SK-N-SH (cell line): ENCODE data around the gene EIF5. TPM values are rescaled to one million over a fixed set of nuclear protein-coding genes. Genes with fewer than 3 reads are reported as not detected.

Experiments
- CTCF ChIA-PET: fragments of 300-600, 350-600 bp; formaldehyde crosslinking; extraction: SDS; loops from one replicate; lab custom pipeline; 2021; lab: Yijun Ruan, JAX
- POLR2A ChIA-PET: fragments of 350-600 bp; sonication (Branson Sonifier 250); formaldehyde crosslinking; extraction: SDS; loops from one replicate; lab custom pipeline; 2020; ENCODE audit warnings: antibody characterized with exemption, inconsistent platforms; lab: Yijun Ruan, JAX
- DNase-seq: peaks from one replicate; pipeline ENCODE4 v3.0.0; 2012
- H2AFZ ChIP-seq: fragments of 200-600 bp; sonication (generic); 2 replicates; pipeline ENCODE4 v1.8.1; 2016; ENCODE audit warnings: antibody characterized with exemption, mild to moderate bottlenecking, low read depth
- H3F3A ChIP-seq: fragments of 200-600 bp; sonication (generic); replicated peaks from 2 replicates; pipeline ENCODE3; 2016; ENCODE audit warnings: antibody characterized with exemption, mild to moderate bottlenecking; ENCODE audit not compliant: insufficient read depth
- H3K27ac ChIP-seq, 2 experiments: fragments of 200-500 bp in 1 of 2; fragments of 200-600 bp in 1 of 2; sonication (Bioruptor generic) in 1 of 2; sonication (generic), shearing (Covaris generic) in 1 of 2; 2 replicates each; pipeline versions ENCODE4 v1.5.1 to v1.6.1; 2014 to 2016; ENCODE audit warnings: low read depth in 2 of 2, inconsistent platforms in 1 of 2, low read length in 1 of 2, mild to moderate bottlenecking in 1 of 2, mixed read lengths in 1 of 2
- H3K27me3 ChIP-seq: fragments of 200-600 bp; sonication (generic), shearing (Covaris generic); 2 replicates; pipeline ENCODE4 v1.6.1; 2016; ENCODE audit warnings: mixed run types; ENCODE audit not compliant: insufficient read depth
- H3K36me3 ChIP-seq, 2 experiments: fragments of 200-500 bp in 1 of 2; fragments of 200-600 bp in 1 of 2; sonication (Bioruptor generic) in 1 of 2; sonication (generic) in 1 of 2; replicated peaks in 1 of 2; 2 replicates each; pipeline versions ENCODE3 to v1.5.1; 2014 to 2016; ENCODE audit warnings: low read length in 1 of 2, mild to moderate bottlenecking in 1 of 2; ENCODE audit not compliant: insufficient read depth in 2 of 2, control insufficient read depth in 1 of 2
- H3K4me1 ChIP-seq, 2 experiments: fragments of 200-500 bp in 1 of 2; fragments of 200-600 bp in 1 of 2; sonication (Bioruptor generic) in 1 of 2; sonication (generic), shearing (Covaris generic) in 1 of 2; 2 replicates each; pipeline versions ENCODE4 v1.5.1 to v1.6.1; 2014 to 2016; ENCODE audit warnings: low read depth in 1 of 2, low read length in 1 of 2, mixed run types in 1 of 2; ENCODE audit not compliant: insufficient read depth in 2 of 2, control insufficient read depth in 1 of 2
- H3K4me2 ChIP-seq: fragments of 200-600 bp; sonication (generic), shearing (Covaris generic); 2 replicates; pipeline ENCODE4 v1.6.1; 2017; ENCODE audit warnings: mixed run types
- H3K4me3 ChIP-seq, 2 experiments: fragments of 200-500 bp in 1 of 2; fragments of 200-600 bp in 1 of 2; sonication (Bioruptor generic) in 1 of 2; sonication (generic), shearing (Covaris generic) in 1 of 2; 2 replicates each; pipeline versions ENCODE4 v1.5.1 to v1.8.1; 2014 to 2016; ENCODE audit warnings: low read depth in 2 of 2, inconsistent platforms in 1 of 2, low read length in 1 of 2, mild to moderate bottlenecking in 1 of 2, mixed read lengths in 1 of 2, moderate library complexity in 1 of 2
- H3K79me2 ChIP-seq: fragments of 200-600 bp; sonication (generic); 2 replicates; pipeline ENCODE4 v1.8.1; 2017; ENCODE audit warnings: mild to moderate bottlenecking; ENCODE audit not compliant: insufficient read depth
- H3K9ac ChIP-seq: fragments of 200-600 bp; sonication (generic); 2 replicates; pipeline ENCODE4 v1.6.1; 2017; ENCODE audit warnings: mixed run types
- H3K9me2 ChIP-seq: fragments of 200-600 bp; sonication (generic); 2 replicates; pipeline ENCODE4 v1.6.1; 2017; ENCODE audit warnings: mixed run types
- H3K9me3 ChIP-seq: fragments of 200-600 bp; sonication (generic); 2 replicates; pipeline ENCODE4 v1.6.1; 2017; ENCODE audit warnings: mixed run types, mild to moderate bottlenecking, moderate library complexity
- H4K20me1 ChIP-seq: fragments of 200-600 bp; sonication (generic); 2 replicates; pipeline ENCODE4 v1.6.1; 2017; ENCODE audit warnings: mild to moderate bottlenecking, mixed run types; ENCODE audit not compliant: insufficient read depth
- ELF1 ChIP-seq: IDR thresholded peaks from 2 replicates; pipeline ENCODE4 v1.4.0; 2012
- EZH2phosphoT487 ChIP-seq: fragments of 200-600 bp; sonication (generic); IDR thresholded peaks from 2 replicates; pipeline ENCODE4 v1.6.1; 2017; ENCODE audit warnings: low read depth, mixed run types, mild to moderate bottlenecking, antibody characterized with exemption, moderate library complexity, borderline replicate concordance
- FOSL2 ChIP-seq: IDR thresholded peaks from 2 replicates; pipeline ENCODE4 v1.4.0; 2012; ENCODE audit warnings: low read depth, mild to moderate bottlenecking, moderate library complexity, borderline replicate concordance
- FOXJ3 ChIP-seq: sonication (generic); formaldehyde crosslinking; IDR thresholded peaks from 2 replicates; pipeline ENCODE4 v1.5.1; 2020; ENCODE audit warnings: mild to moderate bottlenecking, missing genetic modification reagents
- MEF2A ChIP-seq: IDR thresholded peaks from 2 replicates; pipeline ENCODE4 v1.4.0; 2012; ENCODE audit warnings: low read depth, borderline replicate concordance
- MXI1 ChIP-seq: IDR thresholded peaks from 2 replicates; pipeline ENCODE4 v1.6.1; 2012; ENCODE audit warnings: mild to moderate bottlenecking, low read depth, low read length, improper control_type of control experiment
- NRF1 ChIP-seq: IDR thresholded peaks from 2 replicates; pipeline ENCODE4 v1.6.1; 2012; ENCODE audit warnings: low read depth, mild to moderate bottlenecking, low read length
- POLR2AphosphoS5 ChIP-seq: IDR thresholded peaks from 2 replicates; pipeline ENCODE4 v1.6.1; 2012; ENCODE audit warnings: low read depth, low read length
- REST ChIP-seq: IDR thresholded peaks from 2 replicates; pipeline ENCODE4 v1.6.1; 2012; ENCODE audit warnings: mild to moderate bottlenecking, low read depth, low read length, moderate library complexity
- SIN3A ChIP-seq: IDR thresholded peaks from 2 replicates; pipeline ENCODE4 v1.6.1; 2012; ENCODE audit warnings: low read depth, mild to moderate bottlenecking, low read length, moderate library complexity, borderline replicate concordance
- SMC3 ChIP-seq: IDR thresholded peaks from 2 replicates; pipeline ENCODE4 v1.6.1; 2012; ENCODE audit warnings: low read depth, low read length, improper control_type of control experiment
- TAF1 ChIP-seq: IDR thresholded peaks from 2 replicates; pipeline ENCODE4 v1.6.1; 2012; ENCODE audit warnings: low read depth, mild to moderate bottlenecking, low read length, moderate library complexity, borderline replicate concordance
- TCF12 ChIP-seq: IDR thresholded peaks from 2 replicates; pipeline ENCODE4 v1.4.0; 2012
- TEAD4 ChIP-seq: IDR thresholded peaks from 2 replicates; pipeline ENCODE4 v1.4.0; 2012; ENCODE audit warnings: mild to moderate bottlenecking, borderline replicate concordance; ENCODE audit not compliant: insufficient read depth
- YY1 ChIP-seq: IDR thresholded peaks from 2 replicates; pipeline ENCODE4 v1.4.0; 2012; ENCODE audit warnings: low read depth, mild to moderate bottlenecking
- WGBS: methylation state at CpG from one replicate; pipeline ENCODE4 v1.1.6; 2017; ENCODE audit warnings: low lambda C conversion rate; 5-methylcytosine and 5-hydroxymethylcytosine counted together
- polyA plus RNA-seq, 3 experiments: library from polyadenylated mRNA; depleted of rRNA; stranded (reverse); fragments of >200 nt; gene quantifications; 2 replicates each; pipeline ENCODE4 v1.2.3, GENCODE V29; 2012
- TF ChIP-seq, protein P1 (sequence below): IDR thresholded peaks from 2 replicates; pipeline ENCODE4 v1.4.0; 2012; ENCODE audit warnings: low read depth
- TF ChIP-seq, protein P2 (sequence below): fragments of 200-600 bp; sonication (generic); IDR thresholded peaks from 2 replicates; pipeline ENCODE4 v1.6.1; 2017; ENCODE audit warnings: antibody characterized with exemption, mild to moderate bottlenecking, moderate library complexity
- TF ChIP-seq, protein P3 (sequence below): fragments of 150-350 bp; IDR thresholded peaks from 2 replicates; pipeline ENCODE4 v1.6.1; 2016; ENCODE audit warnings: mild to moderate bottlenecking, low read depth, low read length

Gene EIF5
- polyA plus RNA-seq, 1 of the 3 experiments (the other 2 are of a cell fraction): 127 TPM

DNA sequence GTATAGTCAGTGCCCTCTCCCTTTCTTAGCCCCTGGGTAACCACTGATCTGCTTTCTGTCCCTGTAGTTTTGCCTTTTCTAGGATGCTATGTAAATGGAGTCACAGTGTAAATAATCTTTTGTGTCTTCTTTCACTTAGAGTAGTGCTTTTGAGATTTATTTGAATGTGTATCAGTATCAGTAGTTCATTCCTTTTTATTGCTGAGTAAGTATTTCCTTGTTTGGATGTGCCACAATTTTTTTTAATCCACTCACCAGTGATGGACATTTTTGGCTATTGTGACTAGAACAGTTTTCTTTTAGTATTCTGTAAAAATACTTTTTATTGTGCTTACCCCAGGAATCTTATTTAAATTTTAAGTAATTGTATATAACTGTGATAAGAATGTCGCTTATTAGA is 54.6 kb downstream of the EIF5 start:
- H3K9ac ChIP-seq: no peak overlapping the region
- no peak overlapping the region for H3K4me3 ChIP-seq
- H3K27ac ChIP-seq: no peak overlapping the region
- peaks cover 79% of the 10 kb centered on the region for H4K20me1 ChIP-seq
- H3K36me3 ChIP-seq: no peaks in the 10 kb centered on the region
- peaks cover 84% of the 10 kb centered on the region for H3K79me2 ChIP-seq
- WGBS: 100% methylated on average over 1 of the region's 1 CpG
- no peaks in the 10 kb centered on the region for H3K9me2 ChIP-seq
- peak overlapping the region; percentile 92 for H3K4me2 ChIP-seq
- CTCF ChIA-PET: interaction anchor here (0.7 kb wide), 1 partner anchor 159 kb away, joined by 3 read pairs; no protein-coding TSS in a partner anchor
- H3K4me1 ChIP-seq: peaks cover 5 to 7% of the 10 kb centered on the region in 2 experiments; a peak in 1 of 4 replicates
- POLR2A ChIA-PET: no interaction called here
- H3K9me3 ChIP-seq: no peaks in the 10 kb centered on the region
- TF ChIP-seq MXI1 (no peak), TEAD4 (no peak), TAF1 (no peak), FOSL2 (no peak), SMC3 (no peak), ELF1 (no peak), NRF1 (no peak), TCF12 (no peak), POLR2AphosphoS5 (no peak), FOXJ3 (CRISPR knock-in tag) (no peak), MEF2A (no peak), EZH2phosphoT487 (no peak), SIN3A (no peak)
- TF ChIP-seq, protein P1, sequence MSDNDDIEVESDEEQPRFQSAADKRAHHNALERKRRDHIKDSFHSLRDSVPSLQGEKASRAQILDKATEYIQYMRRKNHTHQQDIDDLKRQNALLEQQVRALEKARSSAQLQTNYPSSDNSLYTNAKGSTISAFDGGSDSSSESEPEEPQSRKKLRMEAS: no peak
- TF ChIP-seq, protein P2, sequence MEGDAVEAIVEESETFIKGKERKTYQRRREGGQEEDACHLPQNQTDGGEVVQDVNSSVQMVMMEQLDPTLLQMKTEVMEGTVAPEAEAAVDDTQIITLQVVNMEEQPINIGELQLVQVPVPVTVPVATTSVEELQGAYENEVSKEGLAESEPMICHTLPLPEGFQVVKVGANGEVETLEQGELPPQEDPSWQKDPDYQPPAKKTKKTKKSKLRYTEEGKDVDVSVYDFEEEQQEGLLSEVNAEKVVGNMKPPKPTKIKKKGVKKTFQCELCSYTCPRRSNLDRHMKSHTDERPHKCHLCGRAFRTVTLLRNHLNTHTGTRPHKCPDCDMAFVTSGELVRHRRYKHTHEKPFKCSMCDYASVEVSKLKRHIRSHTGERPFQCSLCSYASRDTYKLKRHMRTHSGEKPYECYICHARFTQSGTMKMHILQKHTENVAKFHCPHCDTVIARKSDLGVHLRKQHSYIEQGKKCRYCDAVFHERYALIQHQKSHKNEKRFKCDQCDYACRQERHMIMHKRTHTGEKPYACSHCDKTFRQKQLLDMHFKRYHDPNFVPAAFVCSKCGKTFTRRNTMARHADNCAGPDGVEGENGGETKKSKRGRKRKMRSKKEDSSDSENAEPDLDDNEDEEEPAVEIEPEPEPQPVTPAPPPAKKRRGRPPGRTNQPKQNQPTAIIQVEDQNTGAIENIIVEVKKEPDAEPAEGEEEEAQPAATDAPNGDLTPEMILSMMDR: no peak
- TF ChIP-seq, protein P3, sequence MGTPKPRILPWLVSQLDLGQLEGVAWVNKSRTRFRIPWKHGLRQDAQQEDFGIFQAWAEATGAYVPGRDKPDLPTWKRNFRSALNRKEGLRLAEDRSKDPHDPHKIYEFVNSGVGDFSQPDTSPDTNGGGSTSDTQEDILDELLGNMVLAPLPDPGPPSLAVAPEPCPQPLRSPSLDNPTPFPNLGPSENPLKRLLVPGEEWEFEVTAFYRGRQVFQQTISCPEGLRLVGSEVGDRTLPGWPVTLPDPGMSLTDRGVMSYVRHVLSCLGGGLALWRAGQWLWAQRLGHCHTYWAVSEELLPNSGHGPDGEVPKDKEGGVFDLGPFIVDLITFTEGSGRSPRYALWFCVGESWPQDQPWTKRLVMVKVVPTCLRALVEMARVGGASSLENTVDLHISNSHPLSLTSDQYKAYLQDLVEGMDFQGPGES: no peak
- H2AFZ ChIP-seq: no peak overlapping the region
- H3K27me3 ChIP-seq: no peaks in the 10 kb centered on the region
- DNase-seq: no peak
- peaks cover 26% of the 10 kb centered on the region for H3F3A ChIP-seq

DNA sequence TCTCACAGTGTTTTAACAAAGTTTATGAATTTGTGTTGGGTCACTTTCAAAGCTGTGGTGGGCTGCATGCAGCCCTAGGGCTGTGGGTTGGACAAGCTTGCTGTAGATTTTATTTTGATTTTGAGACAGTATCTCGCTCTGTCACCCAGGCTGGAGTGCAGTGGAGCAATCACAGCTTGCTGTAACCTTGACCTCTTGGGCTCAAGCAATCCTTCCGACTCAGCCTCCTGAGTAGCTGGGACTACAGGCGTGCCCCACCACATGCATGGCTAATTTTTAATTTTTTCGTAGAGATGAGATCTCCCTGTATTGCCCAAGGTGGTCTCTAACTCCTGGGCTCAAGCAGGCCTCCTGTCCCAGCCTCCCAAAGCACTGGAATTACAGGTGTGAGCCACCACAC is 56.6 kb downstream of the EIF5 start:
- ChIA-PET CTCF (interaction anchor here (0.7 to 3.0 kb wide), 47 partner anchors 7 to 760 kb away, joined by 3 to 48 read pairs (median 4); partner anchors contain the start of gene EIF5), POLR2A (interaction anchor here (0.6 kb wide), 2 partner anchors 60 to 94 kb away, joined by 3 read pairs; no protein-coding TSS in a partner anchor)
- Histone ChIP-seq H3K9me2 (no peaks in the 10 kb centered on the region), H2AFZ (no peak overlapping the region), H3K4me2 (no peak overlapping the region), H3K9me3 (no peaks in the 10 kb centered on the region), H3K4me1 (peaks cover 2 to 25% of the 10 kb centered on the region in 2 experiments; a peak in 2 of 4 replicates), H3F3A (peaks cover 23% of the 10 kb centered on the region), H4K20me1 (peaks cover 99% of the 10 kb centered on the region), H3K4me3 (no peak overlapping the region; a peak in 1 of 4 replicates), H3K36me3 (no peaks in the 10 kb centered on the region), H3K9ac (no peak overlapping the region), H3K27ac (no peak overlapping the region), H3K79me2 (peaks cover 100% of the 10 kb centered on the region), H3K27me3 (no peaks in the 10 kb centered on the region)
- WGBS: 97% methylated on average over 4 of the region's 4 CpGs
- no peak for DNase-seq
- TF ChIP-seq YY1 (no peak), ELF1 (no peak), REST (no peak), POLR2AphosphoS5 (no peak), TCF12 (no peak)
- TF ChIP-seq, protein P2: no peak
- TF ChIP-seq, protein P1: no peak
